WTC11 (cell line): ENCODE data around the gene HRH1.

ENCODE experiments used
- CREM ChIP-seq: sonication (generic); formaldehyde crosslinking; IDR thresholded peaks from 2 replicates; pipeline ENCODE4 v1.8.1; 2022; ENCODE audit warnings: mild to moderate bottlenecking, missing genetic modification reagents, moderate library complexity
- NFYB ChIP-seq: sonication (generic); formaldehyde crosslinking; conservative IDR thresholded peaks from 2 replicates; pipeline ENCODE4 v1.8.0; 2022; ENCODE audit warnings: low read depth, missing genetic modification reagents
- RELA ChIP-seq: sonication (generic); formaldehyde crosslinking; IDR thresholded peaks from 2 replicates; pipeline ENCODE4 v1.8.1; 2022; ENCODE audit warnings: missing genetic modification reagents, mild to moderate bottlenecking, borderline replicate concordance
- TEAD1 ChIP-seq: sonication (generic); formaldehyde crosslinking; IDR thresholded peaks from 2 replicates; pipeline ENCODE4 v1.8.0; 2022; ENCODE audit warnings: mild to moderate bottlenecking, missing genetic modification reagents
- TP53 ChIP-seq: sonication (generic); formaldehyde crosslinking; IDR thresholded peaks from 2 replicates; pipeline ENCODE4 v1.8.1; 2023; ENCODE audit warnings: mild to moderate bottlenecking, missing genetic modification reagents
- ZNF138 ChIP-seq: sonication (generic); formaldehyde crosslinking; conservative IDR thresholded peaks from 2 replicates; pipeline ENCODE4 v1.8.1; 2022; ENCODE audit warnings: mild to moderate bottlenecking, moderate library complexity, missing genetic modification reagents
- TF ChIP-seq, protein P1 (sequence below): fragments of 200-600 bp; IDR thresholded peaks from 2 replicates; pipeline ENCODE4 v1.8.0; 2022; ENCODE audit warnings: antibody characterized with exemption
- TF ChIP-seq, protein P2 (sequence below): sonication (generic); formaldehyde crosslinking; IDR thresholded peaks from 2 replicates; pipeline ENCODE4 v1.8.1; 2022; ENCODE audit warnings: mild to moderate bottlenecking, missing genetic modification reagents, moderate library complexity, borderline replicate concordance
- TF ChIP-seq, protein P3 (sequence below): sonication (generic); formaldehyde crosslinking; IDR thresholded peaks from 2 replicates; pipeline ENCODE4 v1.8.1; 2023; ENCODE audit warnings: mild to moderate bottlenecking, missing genetic modification reagents
- TF ChIP-seq, protein P4 (sequence below): sonication (generic); formaldehyde crosslinking; IDR thresholded peaks from 2 replicates; pipeline ENCODE4 v1.8.1; 2022; ENCODE audit warnings: low read depth, mild to moderate bottlenecking, moderate library complexity, missing genetic modification reagents, borderline replicate concordance
- TF ChIP-seq, protein P5 (sequence below): sonication (generic); formaldehyde crosslinking; IDR thresholded peaks from 2 replicates; pipeline ENCODE4 v1.8.1; 2022; ENCODE audit warnings: missing genetic modification reagents, borderline replicate concordance

DNA sequence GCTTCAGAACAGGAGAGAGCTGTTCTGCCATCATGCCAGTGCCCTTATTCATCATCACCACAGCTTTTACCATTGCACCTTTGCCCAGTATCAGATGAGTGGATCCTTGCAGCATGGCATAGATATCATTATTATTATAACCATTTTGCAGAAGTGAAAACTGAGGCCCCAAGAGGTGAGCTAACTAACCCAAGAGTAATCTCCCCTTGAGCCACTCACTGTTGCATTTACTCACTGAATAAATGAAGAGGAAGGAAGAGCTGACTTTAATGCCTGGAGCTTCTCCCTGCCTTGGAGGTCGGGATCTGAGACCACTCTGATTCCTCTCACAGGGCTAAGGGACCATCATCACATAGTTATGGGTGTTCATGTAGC lies 32.0 kb downstream of the HRH1 start:
- TF ChIP-seq RELA (CRISPR knock-in tag): no peak
- TF ChIP-seq, protein P1, sequence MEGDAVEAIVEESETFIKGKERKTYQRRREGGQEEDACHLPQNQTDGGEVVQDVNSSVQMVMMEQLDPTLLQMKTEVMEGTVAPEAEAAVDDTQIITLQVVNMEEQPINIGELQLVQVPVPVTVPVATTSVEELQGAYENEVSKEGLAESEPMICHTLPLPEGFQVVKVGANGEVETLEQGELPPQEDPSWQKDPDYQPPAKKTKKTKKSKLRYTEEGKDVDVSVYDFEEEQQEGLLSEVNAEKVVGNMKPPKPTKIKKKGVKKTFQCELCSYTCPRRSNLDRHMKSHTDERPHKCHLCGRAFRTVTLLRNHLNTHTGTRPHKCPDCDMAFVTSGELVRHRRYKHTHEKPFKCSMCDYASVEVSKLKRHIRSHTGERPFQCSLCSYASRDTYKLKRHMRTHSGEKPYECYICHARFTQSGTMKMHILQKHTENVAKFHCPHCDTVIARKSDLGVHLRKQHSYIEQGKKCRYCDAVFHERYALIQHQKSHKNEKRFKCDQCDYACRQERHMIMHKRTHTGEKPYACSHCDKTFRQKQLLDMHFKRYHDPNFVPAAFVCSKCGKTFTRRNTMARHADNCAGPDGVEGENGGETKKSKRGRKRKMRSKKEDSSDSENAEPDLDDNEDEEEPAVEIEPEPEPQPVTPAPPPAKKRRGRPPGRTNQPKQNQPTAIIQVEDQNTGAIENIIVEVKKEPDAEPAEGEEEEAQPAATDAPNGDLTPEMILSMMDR: no peak
- TF ChIP-seq, protein P2, sequence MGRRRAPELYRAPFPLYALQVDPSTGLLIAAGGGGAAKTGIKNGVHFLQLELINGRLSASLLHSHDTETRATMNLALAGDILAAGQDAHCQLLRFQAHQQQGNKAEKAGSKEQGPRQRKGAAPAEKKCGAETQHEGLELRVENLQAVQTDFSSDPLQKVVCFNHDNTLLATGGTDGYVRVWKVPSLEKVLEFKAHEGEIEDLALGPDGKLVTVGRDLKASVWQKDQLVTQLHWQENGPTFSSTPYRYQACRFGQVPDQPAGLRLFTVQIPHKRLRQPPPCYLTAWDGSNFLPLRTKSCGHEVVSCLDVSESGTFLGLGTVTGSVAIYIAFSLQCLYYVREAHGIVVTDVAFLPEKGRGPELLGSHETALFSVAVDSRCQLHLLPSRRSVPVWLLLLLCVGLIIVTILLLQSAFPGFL (CRISPR knock-in tag): no peak
- TF ChIP-seq NFYB (CRISPR knock-in tag): no peak
- TF ChIP-seq, protein P3, sequence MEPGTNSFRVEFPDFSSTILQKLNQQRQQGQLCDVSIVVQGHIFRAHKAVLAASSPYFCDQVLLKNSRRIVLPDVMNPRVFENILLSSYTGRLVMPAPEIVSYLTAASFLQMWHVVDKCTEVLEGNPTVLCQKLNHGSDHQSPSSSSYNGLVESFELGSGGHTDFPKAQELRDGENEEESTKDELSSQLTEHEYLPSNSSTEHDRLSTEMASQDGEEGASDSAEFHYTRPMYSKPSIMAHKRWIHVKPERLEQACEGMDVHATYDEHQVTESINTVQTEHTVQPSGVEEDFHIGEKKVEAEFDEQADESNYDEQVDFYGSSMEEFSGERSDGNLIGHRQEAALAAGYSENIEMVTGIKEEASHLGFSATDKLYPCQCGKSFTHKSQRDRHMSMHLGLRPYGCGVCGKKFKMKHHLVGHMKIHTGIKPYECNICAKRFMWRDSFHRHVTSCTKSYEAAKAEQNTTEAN: no peak
- TF ChIP-seq ZNF138 (CRISPR knock-in tag): no peak
- no peak for TF ChIP-seq CREM (CRISPR knock-in tag)
- TF ChIP-seq, protein P4, sequence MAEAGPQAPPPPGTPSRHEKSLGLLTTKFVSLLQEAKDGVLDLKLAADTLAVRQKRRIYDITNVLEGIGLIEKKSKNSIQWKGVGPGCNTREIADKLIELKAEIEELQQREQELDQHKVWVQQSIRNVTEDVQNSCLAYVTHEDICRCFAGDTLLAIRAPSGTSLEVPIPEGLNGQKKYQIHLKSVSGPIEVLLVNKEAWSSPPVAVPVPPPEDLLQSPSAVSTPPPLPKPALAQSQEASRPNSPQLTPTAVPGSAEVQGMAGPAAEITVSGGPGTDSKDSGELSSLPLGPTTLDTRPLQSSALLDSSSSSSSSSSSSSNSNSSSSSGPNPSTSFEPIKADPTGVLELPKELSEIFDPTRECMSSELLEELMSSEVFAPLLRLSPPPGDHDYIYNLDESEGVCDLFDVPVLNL: no peak
- no peak for TF ChIP-seq TP53 (CRISPR knock-in tag)
- no peak for TF ChIP-seq TEAD1
- TF ChIP-seq, protein P5, sequence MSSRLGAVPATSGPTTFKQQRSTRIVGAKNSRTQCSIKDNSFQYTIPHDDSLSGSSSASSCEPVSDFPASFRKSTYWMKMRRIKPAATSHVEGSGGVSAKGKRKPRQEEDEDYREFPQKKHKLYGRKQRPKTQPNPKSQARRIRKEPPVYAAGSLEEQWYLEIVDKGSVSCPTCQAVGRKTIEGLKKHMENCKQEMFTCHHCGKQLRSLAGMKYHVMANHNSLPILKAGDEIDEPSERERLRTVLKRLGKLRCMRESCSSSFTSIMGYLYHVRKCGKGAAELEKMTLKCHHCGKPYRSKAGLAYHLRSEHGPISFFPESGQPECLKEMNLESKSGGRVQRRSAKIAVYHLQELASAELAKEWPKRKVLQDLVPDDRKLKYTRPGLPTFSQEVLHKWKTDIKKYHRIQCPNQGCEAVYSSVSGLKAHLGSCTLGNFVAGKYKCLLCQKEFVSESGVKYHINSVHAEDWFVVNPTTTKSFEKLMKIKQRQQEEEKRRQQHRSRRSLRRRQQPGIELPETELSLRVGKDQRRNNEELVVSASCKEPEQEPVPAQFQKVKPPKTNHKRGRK (CRISPR knock-in tag): no peak
